ENCODE data around the gene SNX19.

The SNX19 gene

GRCh38 chr11:130916238-130916855 lies at the start of gene SNX19:
TSS of gene SNX19 (minus strand) at chr11:130916479. CDS start at chr11:130915939, 540 bp downstream.
- Histone ChIP-seq H3K27ac (ENCODE audit: low read depth, low read length) (peak within 1 kb of the TSS; percentile 60), H3K9me3 (ENCODE audit: control insufficient read depth in 1 of 2, low read length in 2 of 2) (no peaks in the 10 kb centered on the region), H3K27me3 (ENCODE audit: control insufficient read depth in 1 of 2, insufficient read depth in 2 of 2, low read length in 2 of 2) (no peaks in the 10 kb centered on the region), H3K9ac (ENCODE audit: low read depth in 1 of 2, low read length in 2 of 2) (peak within 1 kb of the TSS; percentile 80 to 94), H3K36me3 (ENCODE audit: control insufficient read depth in 1 of 2, insufficient read depth in 2 of 2, low read length in 2 of 2) (peaks cover 9 to 33% of the 10 kb centered on the region in 2 donors), H3K4me1 (ENCODE audit: control insufficient read depth in 1 of 2, insufficient read depth in 2 of 2, low read length in 2 of 2) (peaks cover 27 to 28% of the 10 kb centered on the region in 2 donors), H3K4me3 (ENCODE audit: low read depth in 1 of 2, low read length in 2 of 2) (peak within 1 kb of the TSS; percentile 88 to 98)

- Histone ChIP-seq H3K36me3 (ENCODE audit: control insufficient read depth in 1 of 2, insufficient read depth in 2 of 2, low read length in 2 of 2) (no peaks in the 10 kb centered on the region), H3K4me3 (ENCODE audit: low read depth in 1 of 2, low read length in 2 of 2) (no peak overlapping the region), H3K9ac (ENCODE audit: low read depth in 1 of 2, low read length in 2 of 2) (no peak overlapping the region), H3K4me1 (ENCODE audit: control insufficient read depth in 1 of 2, insufficient read depth in 2 of 2, low read length in 2 of 2) (no peaks in the 10 kb centered on the region), H3K27me3 (ENCODE audit: control insufficient read depth in 1 of 2, insufficient read depth in 2 of 2, low read length in 2 of 2) (no peaks in the 10 kb centered on the region), H3K27ac (ENCODE audit: low read depth, low read length) (no peak overlapping the region), H3K9me3 (ENCODE audit: control insufficient read depth in 1 of 2, low read length in 2 of 2) (no peaks in the 10 kb centered on the region)
Measured at GRCh38 chr11:130964058-130964792, 47.9 kb upstream of the SNX19 start.

- Histone ChIP-seq H3K27ac (ENCODE audit: low read depth, low read length) (no peak overlapping the region), H3K4me3 (ENCODE audit: low read depth in 1 of 2, low read length in 2 of 2) (no peak overlapping the region), H3K4me1 (ENCODE audit: control insufficient read depth in 1 of 2, insufficient read depth in 2 of 2, low read length in 2 of 2) (no peaks in the 10 kb centered on the region)
Measured at GRCh38 chr11:130947889-130948288, 31.6 kb upstream of the SNX19 start.

GRCh38 chr11:130947481-130947880 lies 31.2 kb upstream of the SNX19 start:
- Histone ChIP-seq H3K27ac (ENCODE audit: low read depth, low read length) (no peak overlapping the region), H3K36me3 (ENCODE audit: control insufficient read depth in 1 of 2, insufficient read depth in 2 of 2, low read length in 2 of 2) (no peaks in the 10 kb centered on the region)

More at GRCh38 chr11:130947889-130948288, 31.6 kb upstream of the SNX19 start:
- Histone ChIP-seq H3K27me3 (ENCODE audit: control insufficient read depth in 1 of 2, insufficient read depth in 2 of 2, low read length in 2 of 2) (no peaks in the 10 kb centered on the region), H3K9me3 (ENCODE audit: control insufficient read depth in 1 of 2, low read length in 2 of 2) (no peaks in the 10 kb centered on the region), H3K36me3 (ENCODE audit: control insufficient read depth in 1 of 2, insufficient read depth in 2 of 2, low read length in 2 of 2) (no peaks in the 10 kb centered on the region), H3K9ac (ENCODE audit: low read depth in 1 of 2, low read length in 2 of 2) (no peak overlapping the region)

GRCh38 chr11:130947058-130947457 lies 30.8 kb upstream of the SNX19 start:
- Histone ChIP-seq H3K9ac (ENCODE audit: low read depth in 1 of 2, low read length in 2 of 2) (no peak overlapping the region), H3K4me3 (ENCODE audit: low read depth in 1 of 2, low read length in 2 of 2) (no peak overlapping the region), H3K27me3 (ENCODE audit: control insufficient read depth in 1 of 2, insufficient read depth in 2 of 2, low read length in 2 of 2) (no peaks in the 10 kb centered on the region), H3K27ac (ENCODE audit: low read depth, low read length) (no peak overlapping the region), H3K36me3 (ENCODE audit: control insufficient read depth in 1 of 2, insufficient read depth in 2 of 2, low read length in 2 of 2) (no peaks in the 10 kb centered on the region), H3K4me1 (ENCODE audit: control insufficient read depth in 1 of 2, insufficient read depth in 2 of 2, low read length in 2 of 2) (no peaks in the 10 kb centered on the region), H3K9me3 (ENCODE audit: control insufficient read depth in 1 of 2, low read length in 2 of 2) (no peaks in the 10 kb centered on the region)

More at GRCh38 chr11:130947481-130947880, 31.2 kb upstream of the SNX19 start:
- no peak overlapping the region for H3K9ac ChIP-seq (ENCODE audit: low read depth in 1 of 2, low read length in 2 of 2)
- H3K27me3 ChIP-seq (ENCODE audit: control insufficient read depth in 1 of 2, insufficient read depth in 2 of 2, low read length in 2 of 2), result no peaks in the 10 kb centered on the region
- H3K4me1 ChIP-seq (ENCODE audit: control insufficient read depth in 1 of 2, insufficient read depth in 2 of 2, low read length in 2 of 2), result no peaks in the 10 kb centered on the region
- H3K4me3 ChIP-seq (ENCODE audit: low read depth in 1 of 2, low read length in 2 of 2), result no peak overlapping the region
- H3K9me3 ChIP-seq (ENCODE audit: control insufficient read depth in 1 of 2, low read length in 2 of 2), result no peaks in the 10 kb centered on the region

- H3K9ac ChIP-seq (ENCODE audit: low read depth in 1 of 2, low read length in 2 of 2), result no peak overlapping the region
- no peaks in the 10 kb centered on the region for H3K27me3 ChIP-seq (ENCODE audit: control insufficient read depth in 1 of 2, insufficient read depth in 2 of 2, low read length in 2 of 2)
- no peak overlapping the region for H3K27ac ChIP-seq (ENCODE audit: low read depth, low read length)
- H3K4me1 ChIP-seq (ENCODE audit: control insufficient read depth in 1 of 2, insufficient read depth in 2 of 2, low read length in 2 of 2), result no peaks in the 10 kb centered on the region
- no peaks in the 10 kb centered on the region for H3K9me3 ChIP-seq (ENCODE audit: control insufficient read depth in 1 of 2, low read length in 2 of 2)
- H3K36me3 ChIP-seq (ENCODE audit: control insufficient read depth in 1 of 2, insufficient read depth in 2 of 2, low read length in 2 of 2), result no peaks in the 10 kb centered on the region
- H3K4me3 ChIP-seq (ENCODE audit: low read depth in 1 of 2, low read length in 2 of 2), result no peak overlapping the region
Measured at GRCh38 chr11:130945896-130946295, 29.6 kb upstream of the SNX19 start.

GRCh38 chr11:130940706-130941105 lies 24.4 kb upstream of the SNX19 start:
- Histone ChIP-seq H3K27ac (ENCODE audit: low read depth, low read length) (no peak overlapping the region), H3K4me3 (ENCODE audit: low read depth in 1 of 2, low read length in 2 of 2) (no peak overlapping the region), H3K9me3 (ENCODE audit: control insufficient read depth in 1 of 2, low read length in 2 of 2) (no peaks in the 10 kb centered on the region), H3K36me3 (ENCODE audit: control insufficient read depth in 1 of 2, insufficient read depth in 2 of 2, low read length in 2 of 2) (no peaks in the 10 kb centered on the region), H3K9ac (ENCODE audit: low read depth in 1 of 2, low read length in 2 of 2) (no peak overlapping the region), H3K27me3 (ENCODE audit: control insufficient read depth in 1 of 2, insufficient read depth in 2 of 2, low read length in 2 of 2) (no peaks in the 10 kb centered on the region), H3K4me1 (ENCODE audit: control insufficient read depth in 1 of 2, insufficient read depth in 2 of 2, low read length in 2 of 2) (no peaks in the 10 kb centered on the region)

- Histone ChIP-seq H3K27ac (ENCODE audit: low read depth, low read length) (no peak overlapping the region), H3K9me3 (ENCODE audit: control insufficient read depth in 1 of 2, low read length in 2 of 2) (no peaks in the 10 kb centered on the region), H3K4me1 (ENCODE audit: control insufficient read depth in 1 of 2, insufficient read depth in 2 of 2, low read length in 2 of 2) (no peaks in the 10 kb centered on the region), H3K27me3 (ENCODE audit: control insufficient read depth in 1 of 2, insufficient read depth in 2 of 2, low read length in 2 of 2) (no peaks in the 10 kb centered on the region), H3K9ac (ENCODE audit: low read depth in 1 of 2, low read length in 2 of 2) (no peak overlapping the region), H3K36me3 (ENCODE audit: control insufficient read depth in 1 of 2, insufficient read depth in 2 of 2, low read length in 2 of 2) (no peaks in the 10 kb centered on the region), H3K4me3 (ENCODE audit: low read depth in 1 of 2, low read length in 2 of 2) (no peak overlapping the region)
Measured at GRCh38 chr11:130937051-130937450, 20.8 kb upstream of the SNX19 start.

- H3K36me3 ChIP-seq (ENCODE audit: control insufficient read depth in 1 of 2, insufficient read depth in 2 of 2, low read length in 2 of 2), result no peaks in the 10 kb centered on the region
Measured at GRCh38 chr11:130932086-130932712, 15.9 kb upstream of the SNX19 start.

GRCh38 chr11:130924750-130925149 lies 8.5 kb upstream of the SNX19 start:
- no peaks in the 10 kb centered on the region for H3K27me3 ChIP-seq (ENCODE audit: control insufficient read depth in 1 of 2, insufficient read depth in 2 of 2, low read length in 2 of 2)
- no peaks in the 10 kb centered on the region for H3K9me3 ChIP-seq (ENCODE audit: control insufficient read depth in 1 of 2, low read length in 2 of 2)
- H3K4me3 ChIP-seq (ENCODE audit: low read depth in 1 of 2, low read length in 2 of 2), result no peak overlapping the region
- no peaks in the 10 kb centered on the region for H3K36me3 ChIP-seq (ENCODE audit: control insufficient read depth in 1 of 2, insufficient read depth in 2 of 2, low read length in 2 of 2)
- H3K4me1 ChIP-seq (ENCODE audit: control insufficient read depth in 1 of 2, insufficient read depth in 2 of 2, low read length in 2 of 2), result no peaks in the 10 kb centered on the region
- H3K9ac ChIP-seq (ENCODE audit: low read depth in 1 of 2, low read length in 2 of 2), result no peak overlapping the region
- no peak overlapping the region for H3K27ac ChIP-seq (ENCODE audit: low read depth, low read length)

More at GRCh38 chr11:130932086-130932712, 15.9 kb upstream of the SNX19 start:
- Histone ChIP-seq H3K27ac (ENCODE audit: low read depth, low read length) (no peak overlapping the region), H3K9ac (ENCODE audit: low read depth in 1 of 2, low read length in 2 of 2) (no peak overlapping the region), H3K9me3 (ENCODE audit: control insufficient read depth in 1 of 2, low read length in 2 of 2) (no peaks in the 10 kb centered on the region), H3K27me3 (ENCODE audit: control insufficient read depth in 1 of 2, insufficient read depth in 2 of 2, low read length in 2 of 2) (no peaks in the 10 kb centered on the region), H3K4me3 (ENCODE audit: low read depth in 1 of 2, low read length in 2 of 2) (no peak overlapping the region), H3K4me1 (ENCODE audit: control insufficient read depth in 1 of 2, insufficient read depth in 2 of 2, low read length in 2 of 2) (no peaks in the 10 kb centered on the region)
